ENCODE data around the gene NUDT21. TPM values are rescaled to one million over a fixed set of nuclear protein-coding genes. Genes with fewer than 3 reads are reported as not detected.
A peak's percentile ranks its signal among the peaks of the same experiment; 100 is the strongest.

NUDT21 gene
- total and polyA plus RNA-seq, 10 of the 15 experiments (the other 5 are each of a cell fraction or from before 2014, with no cell fraction given) = 70.1 to 229 (median 127) TPM

DNA sequence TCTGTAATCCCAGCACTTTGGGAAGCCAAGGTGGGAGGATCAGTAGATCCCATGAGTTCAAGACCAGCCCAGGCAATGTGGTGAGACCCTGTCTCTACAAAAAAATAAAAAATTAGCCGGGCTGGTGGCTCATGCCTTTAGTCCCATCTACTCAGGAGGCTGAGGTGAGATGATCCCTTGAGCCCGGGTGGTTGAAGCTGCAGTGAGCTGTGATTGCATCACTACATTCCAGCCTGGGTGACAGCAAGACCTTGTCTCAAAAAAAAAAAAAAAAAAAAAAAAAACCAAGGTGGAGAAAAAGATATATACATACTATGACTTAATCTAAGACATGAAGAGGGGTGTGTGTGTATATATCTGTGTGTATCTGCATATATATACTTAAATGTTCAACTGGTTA is 42.0 kb upstream of the NUDT21 start (continued):
- no peak for TF ChIP-seq SIX5 (IDR thresholded peaks at IDR 0.05; ENCODE audit: low read depth, low read length, severe bottlenecking)
- TF ChIP-seq, protein P1, sequence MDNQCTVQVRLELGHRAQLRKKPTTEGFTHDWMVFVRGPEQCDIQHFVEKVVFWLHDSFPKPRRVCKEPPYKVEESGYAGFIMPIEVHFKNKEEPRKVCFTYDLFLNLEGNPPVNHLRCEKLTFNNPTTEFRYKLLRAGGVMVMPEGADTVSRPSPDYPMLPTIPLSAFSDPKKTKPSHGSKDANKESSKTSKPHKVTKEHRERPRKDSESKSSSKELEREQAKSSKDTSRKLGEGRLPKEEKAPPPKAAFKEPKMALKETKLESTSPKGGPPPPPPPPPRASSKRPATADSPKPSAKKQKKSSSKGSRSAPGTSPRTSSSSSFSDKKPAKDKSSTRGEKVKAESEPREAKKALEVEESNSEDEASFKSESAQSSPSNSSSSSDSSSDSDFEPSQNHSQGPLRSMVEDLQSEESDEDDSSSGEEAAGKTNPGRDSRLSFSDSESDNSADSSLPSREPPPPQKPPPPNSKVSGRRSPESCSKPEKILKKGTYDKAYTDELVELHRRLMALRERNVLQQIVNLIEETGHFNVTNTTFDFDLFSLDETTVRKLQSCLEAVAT (IDR thresholded peaks at IDR 0.05) = no peak

DNA sequence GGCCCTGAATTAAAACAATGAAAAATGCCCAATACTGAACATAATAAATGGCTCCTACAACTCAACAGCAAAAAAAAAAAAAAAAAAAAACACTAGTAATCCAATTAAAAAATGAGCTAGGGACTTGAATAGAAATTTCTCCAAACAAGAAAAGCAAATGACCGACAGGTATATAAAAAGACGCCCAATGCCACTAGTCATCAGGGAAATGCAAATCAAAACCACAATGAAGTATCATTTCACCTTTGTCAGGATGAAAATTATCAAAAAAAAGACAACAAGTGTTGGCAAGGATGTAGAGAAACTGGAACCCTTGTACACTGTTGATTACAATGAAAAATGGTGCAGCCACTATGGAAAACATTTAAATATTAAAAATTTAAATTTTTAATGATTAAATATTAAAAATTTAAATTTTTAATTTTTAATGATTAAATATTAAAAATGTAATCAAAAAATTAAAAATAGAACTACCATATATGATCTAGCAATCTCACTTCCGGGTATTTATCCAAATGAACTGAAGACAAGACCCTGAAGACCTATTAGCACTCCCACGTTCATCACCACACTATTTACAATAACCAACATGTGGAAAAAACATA is 40.6 kb upstream of the NUDT21 start:
- Histone ChIP-seq H4K20me1 (ENCODE audit: control insufficient read depth, insufficient read depth) (no peaks in the 10 kb centered on the region), H3K27me3 (replicated peaks in 1 of 2; ENCODE audit: control insufficient read depth in 2 of 2, insufficient read depth in 2 of 2, low read length in 1 of 2) (no peaks in the 10 kb centered on the region), H3K4me1 (ENCODE audit: control insufficient read depth, insufficient read depth, low read length) (no peaks in the 10 kb centered on the region), H3K4me2 (ENCODE audit: control insufficient read depth, insufficient read depth) (no peak overlapping the region), H2AFZ (ENCODE audit: control insufficient read depth, low read depth, low read length) (no peak overlapping the region), H3K9ac (ENCODE audit: control insufficient read depth, insufficient read depth, low read length) (no peak overlapping the region), H3K4me3 (no peak overlapping the region), H3K79me2 (ENCODE audit: control insufficient read depth, insufficient read depth, low read length) (no peaks in the 10 kb centered on the region), H3K36me3 (ENCODE audit: control insufficient read depth in 2 of 2, insufficient read depth in 2 of 2, low read length in 1 of 2) (no peaks in the 10 kb centered on the region; a peak in 1 of 4 replicates), H3K9me3 (replicated peaks; ENCODE audit: control insufficient read depth, insufficient read depth, low read length) (no peaks in the 10 kb centered on the region), H3K27ac (ENCODE audit: control insufficient read depth, insufficient read depth) (no peak overlapping the region)
- ChIA-PET CTCF (no interaction called here), POLR2A (no interaction called here), RAD21 (ENCODE audit: unreplicated experiment) (no interaction called here), SMC1A (ENCODE audit: uncharacterized antibody, unreplicated experiment) (interaction anchor here (1.2 kb wide), 1 partner anchor 19 kb away, joined by 3 read pairs; no protein-coding TSS in a partner anchor)
- DNase-seq (ENCODE audit: low read depth, low spot score) = no peak
- intact Hi-C loops (cut with micrococcal nuclease; ENCODE audit: unreplicated experiment) (no loop called here), in situ Hi-C loops (cut with MboI) (no loop called here)
- 49% methylated on average over 4 of the region's 4 CpGs for WGBS (ENCODE audit: insufficient coverage, insufficient replicate concordance, low lambda C conversion rate, missing lambda C conversion rate)
- no peak for ATAC-seq
- no TSS peak for BruUV-seq (replicated peaks)
- FAIRE-seq = peak; percentile 72
- TF ChIP-seq IKZF2 (IDR thresholded peaks at IDR 0.05) = no peak
- peak; percentile 60 for TF ChIP-seq RUNX3 (IDR thresholded peaks at IDR 0.05; ENCODE audit: low read length)
- no peak for TF ChIP-seq POLR2A (IDR thresholded peaks at IDR 0.05; ENCODE audit: low read depth, low read length)
- no peak for TF ChIP-seq MEF2A (IDR thresholded peaks at IDR 0.05; ENCODE audit: insufficient read depth, low read depth, low read length)
- TF ChIP-seq SMARCA5 (IDR thresholded peaks at IDR 0.05) = no peak
- TF ChIP-seq, protein P2, sequence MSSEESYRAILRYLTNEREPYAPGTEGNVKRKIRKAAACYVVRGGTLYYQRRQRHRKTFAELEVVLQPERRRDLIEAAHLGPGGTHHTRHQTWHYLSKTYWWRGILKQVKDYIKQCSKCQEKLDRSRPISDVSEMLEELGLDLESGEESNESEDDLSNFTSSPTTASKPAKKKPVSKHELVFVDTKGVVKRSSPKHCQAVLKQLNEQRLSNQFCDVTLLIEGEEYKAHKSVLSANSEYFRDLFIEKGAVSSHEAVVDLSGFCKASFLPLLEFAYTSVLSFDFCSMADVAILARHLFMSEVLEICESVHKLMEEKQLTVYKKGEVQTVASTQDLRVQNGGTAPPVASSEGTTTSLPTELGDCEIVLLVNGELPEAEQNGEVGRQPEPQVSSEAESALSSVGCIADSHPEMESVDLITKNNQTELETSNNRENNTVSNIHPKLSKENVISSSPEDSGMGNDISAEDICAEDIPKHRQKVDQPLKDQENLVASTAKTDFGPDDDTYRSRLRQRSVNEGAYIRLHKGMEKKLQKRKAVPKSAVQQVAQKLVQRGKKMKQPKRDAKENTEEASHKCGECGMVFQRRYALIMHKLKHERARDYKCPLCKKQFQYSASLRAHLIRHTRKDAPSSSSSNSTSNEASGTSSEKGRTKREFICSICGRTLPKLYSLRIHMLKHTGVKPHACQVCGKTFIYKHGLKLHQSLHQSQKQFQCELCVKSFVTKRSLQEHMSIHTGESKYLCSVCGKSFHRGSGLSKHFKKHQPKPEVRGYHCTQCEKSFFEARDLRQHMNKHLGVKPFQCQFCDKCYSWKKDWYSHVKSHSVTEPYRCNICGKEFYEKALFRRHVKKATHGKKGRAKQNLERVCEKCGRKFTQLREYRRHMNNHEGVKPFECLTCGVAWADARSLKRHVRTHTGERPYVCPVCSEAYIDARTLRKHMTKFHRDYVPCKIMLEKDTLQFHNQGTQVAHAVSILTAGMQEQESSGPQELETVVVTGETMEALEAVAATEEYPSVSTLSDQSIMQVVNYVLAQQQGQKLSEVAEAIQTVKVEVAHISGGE (CRISPR knock-in tag; IDR thresholded peaks at IDR 0.05) = no peak
- TF ChIP-seq, protein P1 (IDR thresholded peaks at IDR 0.05) = no peak
- no peak for TF ChIP-seq YY1 (IDR thresholded peaks at IDR 0.05; ENCODE audit: low read depth, low read length)
- no peak for TF ChIP-seq NR2C2 (IDR thresholded peaks at IDR 0.05; ENCODE audit: borderline replicate concordance, control insufficient read depth, insufficient read length, low read depth)
- no peak for TF ChIP-seq SMAD1 (IDR thresholded peaks at IDR 0.05; ENCODE audit: low read depth, partially characterized antibody)
- no peak for TF ChIP-seq ETV6 (conservative IDR thresholded peaks at IDR 0.05 in 1 of 2, IDR thresholded peaks at IDR 0.05 in 1 of 2; ENCODE audit: borderline replicate concordance in 1 of 2, low read depth in 1 of 2)
- no peak for TF ChIP-seq TARDBP (IDR thresholded peaks at IDR 0.05; ENCODE audit: borderline replicate concordance)
- no peak for TF ChIP-seq NBN (IDR thresholded peaks at IDR 0.05)
- TF ChIP-seq IRF4 (IDR thresholded peaks at IDR 0.05; ENCODE audit: low read depth, low read length) = no peak
- TF ChIP-seq, protein P3, sequence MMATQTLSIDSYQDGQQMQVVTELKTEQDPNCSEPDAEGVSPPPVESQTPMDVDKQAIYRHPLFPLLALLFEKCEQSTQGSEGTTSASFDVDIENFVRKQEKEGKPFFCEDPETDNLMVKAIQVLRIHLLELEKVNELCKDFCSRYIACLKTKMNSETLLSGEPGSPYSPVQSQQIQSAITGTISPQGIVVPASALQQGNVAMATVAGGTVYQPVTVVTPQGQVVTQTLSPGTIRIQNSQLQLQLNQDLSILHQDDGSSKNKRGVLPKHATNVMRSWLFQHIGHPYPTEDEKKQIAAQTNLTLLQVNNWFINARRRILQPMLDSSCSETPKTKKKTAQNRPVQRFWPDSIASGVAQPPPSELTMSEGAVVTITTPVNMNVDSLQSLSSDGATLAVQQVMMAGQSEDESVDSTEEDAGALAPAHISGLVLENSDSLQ (IDR thresholded peaks at IDR 0.05) = peak; percentile 52
- TF ChIP-seq NR2F1 (conservative IDR thresholded peaks at IDR 0.05) = no peak

Data from GM12878 (cell line).